HG03571 (cell line): ENCODE data around the gene ZNF420.
"Not testable (repeated sequence)": the region's sequence is repeated elsewhere in the genome, so short reads cannot be mapped to it uniquely, and the experiment has no call there.

ENCODE experiments used
- ATAC-seq: cut with Tn5 transposase; IDR thresholded peaks from one replicate; pipeline ENCODE4 v1.9.1; 2021; ENCODE audit not compliant: unreplicated experiment

ZNF420 gene

GRCh38 chr19:37077934-37078716 is at the start of gene ZNF420:
ZNF420 (plus strand) TSS chr19:37078433; CDS start chr19:37089119, 10,686 bp downstream.
- peak; percentile 96 for ATAC-seq

GRCh38 chr19:37045140-37045539 is 33.1 kb upstream of the ZNF420 start:
- ATAC-seq: no peak

- ATAC-seq: no peak
These were observed 22.9 kb upstream of the ZNF420 start for GRCh38 chr19:37055330-37055729.

- no peak for ATAC-seq
These were observed 21.5 kb upstream of the ZNF420 start for GRCh38 chr19:37056776-37057175.

GRCh38 chr19:37059142-37059541 is 19.1 kb upstream of the ZNF420 start:
- no peak for ATAC-seq

- ATAC-seq: not testable (repeated sequence)
These were observed 13.3 kb upstream of the ZNF420 start for GRCh38 chr19:37064886-37065285.

GRCh38 chr19:37074111-37074510 is 4.1 kb upstream of the ZNF420 start:
- ATAC-seq: no peak

GRCh38 chr19:37074819-37075362 is 3.3 kb upstream of the ZNF420 start:
- no peak for ATAC-seq

- ATAC-seq: not testable (repeated sequence)
These were observed 1.7 kb upstream of the ZNF420 start for GRCh38 chr19:37076524-37076923.

GRCh38 chr19:37077501-37077933 is 716 bp upstream of the ZNF420 start:
- ATAC-seq: no peak

GRCh38 chr19:37078717-37079032 is 442 bp downstream of the ZNF420 start:
- no peak for ATAC-seq

- no peak for ATAC-seq
These were observed 1.0 kb downstream of the ZNF420 start for GRCh38 chr19:37079238-37079637.

- no peak for ATAC-seq
These were observed 4.1 kb downstream of the ZNF420 start for GRCh38 chr19:37082307-37082706.

GRCh38 chr19:37087110-37087509 is 8.9 kb downstream of the ZNF420 start:
- ATAC-seq: no peak

- no peak for ATAC-seq
These were observed 17.6 kb downstream of the ZNF420 start for GRCh38 chr19:37095859-37096258.

- ATAC-seq: no peak
These were observed 20.3 kb downstream of the ZNF420 start for GRCh38 chr19:37098570-37098969.

- not testable (repeated sequence) for ATAC-seq
These were observed 25.9 kb downstream of the ZNF420 start for GRCh38 chr19:37104135-37104534.

- not testable (repeated sequence) for ATAC-seq
These were observed 33.5 kb downstream of the ZNF420 start for GRCh38 chr19:37111753-37112152.

GRCh38 chr19:37114001-37114400 is 35.8 kb downstream of the ZNF420 start:
- ATAC-seq: no peak

- ATAC-seq: not testable (repeated sequence)
These were observed 43.9 kb downstream of the ZNF420 start for GRCh38 chr19:37122093-37122492.

- no peak for ATAC-seq
These were observed 50.0 kb downstream of the ZNF420 start for GRCh38 chr19:37127999-37128820.

- ATAC-seq: no peak
These were observed 50.6 kb downstream of the ZNF420 start for GRCh38 chr19:37128821-37129177.
